GM23248 (cell line): Measurements from ENCODE around the gene RAB6B. TPM values are rescaled to one million over a fixed set of nuclear protein-coding genes. Genes with fewer than 3 reads are reported as not detected.

Experiments
- DNase-seq: peaks from one replicate; pipeline ENCODE4 v3.0.0-alpha.2; 2015
- H2AFZ ChIP-seq: fragments of 200-600 bp; sonication (generic); 2 replicates; pipeline ENCODE4 v1.6.1; 2016; ENCODE audit warnings: antibody characterized with exemption
- H3F3A ChIP-seq: fragments of 200-600 bp; sonication (generic); 2 replicates; pipeline ENCODE4 v1.6.1; 2016; ENCODE audit warnings: mild to moderate bottlenecking, antibody characterized with exemption, mixed run types; ENCODE audit not compliant: insufficient read depth
- H3K27ac ChIP-seq: fragments of 200-600 bp; sonication (generic); 2 replicates; pipeline ENCODE4 v1.5.1; 2016; ENCODE audit warnings: mild to moderate bottlenecking
- H3K27me3 ChIP-seq: fragments of 200-600 bp; sonication (generic); replicated peaks from 2 replicates; pipeline ENCODE4 v1.6.1; 2016; ENCODE audit warnings: mild to moderate bottlenecking; ENCODE audit not compliant: insufficient read depth
- H3K36me3 ChIP-seq: fragments of 200-600 bp; sonication (generic); 2 replicates; pipeline ENCODE4 v1.6.1; 2016; ENCODE audit warnings: low read depth, mild to moderate bottlenecking
- H3K4me1 ChIP-seq: fragments of 200-600 bp; sonication (generic); 2 replicates; pipeline ENCODE4 v1.6.1; 2016; ENCODE audit warnings: mild to moderate bottlenecking; ENCODE audit not compliant: insufficient read depth
- H3K4me2 ChIP-seq: fragments of 200-600 bp; sonication (generic); one replicate; pipeline ENCODE4 v1.6.1; 2016; ENCODE audit warnings: mild to moderate bottlenecking; ENCODE audit not compliant: unreplicated experiment
- H3K4me3 ChIP-seq: fragments of 200-600 bp; sonication (generic); 2 replicates; pipeline ENCODE4 v1.5.1; 2016; ENCODE audit warnings: mild to moderate bottlenecking
- H3K79me2 ChIP-seq: fragments of 200-600 bp; sonication (generic); 2 replicates; pipeline ENCODE4 v1.6.1; 2016; ENCODE audit warnings: mild to moderate bottlenecking; ENCODE audit not compliant: insufficient read depth
- H3K9ac ChIP-seq: fragments of 200-600 bp; sonication (generic); 2 replicates; pipeline ENCODE4 v1.6.1; 2016; ENCODE audit warnings: mild to moderate bottlenecking
- H3K9me2 ChIP-seq: fragments of 200-600 bp; sonication (generic); 2 replicates; pipeline ENCODE4 v1.6.1; 2016; ENCODE audit warnings: mixed run types, mild to moderate bottlenecking, moderate library complexity; ENCODE audit not compliant: insufficient read depth
- H3K9me3 ChIP-seq: fragments of 200-600 bp; sonication (generic); one replicate; pipeline ENCODE4 v1.6.1; 2017; ENCODE audit warnings: low read depth
- H4K20me1 ChIP-seq: fragments of 200-600 bp; sonication (generic); 2 replicates; pipeline ENCODE4 v1.6.0; 2016; ENCODE audit not compliant: insufficient read depth
- EZH2 ChIP-seq: fragments of 200-600 bp; sonication (generic); IDR thresholded peaks from 2 replicates; pipeline ENCODE4 v1.6.1; 2018; ENCODE audit warnings: antibody characterized with exemption, mild to moderate bottlenecking; ENCODE audit not compliant: insufficient read depth, poor library complexity, severe bottlenecking
- EZH2phosphoT487 ChIP-seq: fragments of 200-600 bp; sonication (generic); IDR thresholded peaks from 2 replicates; pipeline ENCODE4 v1.6.1; 2018; ENCODE audit warnings: antibody characterized with exemption, moderate library complexity, mild to moderate bottlenecking, low read depth; ENCODE audit not compliant: insufficient read depth
- WGBS, 2 experiments: methylation state at CpG; one replicate each; pipeline ENCODE4 v1.1.6; 2015 to 2017; ENCODE audit warnings: low lambda C conversion rate in 2 of 2, low coverage in 1 of 2; ENCODE audit errors: missing lambda C conversion rate in 2 of 2; 5-methylcytosine and 5-hydroxymethylcytosine counted together
- in situ Hi-C: fragments of 300-500 bp; cut with MboI; formaldehyde crosslinking; loops from 2 replicates; pipeline ENCODE4 v1.15.0; 2020
- polyA plus RNA-seq: library from polyadenylated mRNA; unstranded; fragments of >200 nt; fragmentation: Nextera tagmentation; extraction: Ambion mirVana; gene quantifications from 2 replicates; pipeline ENCODE4 v1.2.1, GENCODE V29; 2016
- total RNA-seq: library from RNA; depleted of rRNA; stranded (reverse); fragments of >200 nt; shearing (Covaris generic); gene quantifications from 2 replicates; pipeline ENCODE4 v1.2.3, GENCODE V29; 2014

Gene RAB6B
- total and polyA plus RNA-seq, 2 experiments from 2014 or later = 0.59 to 0.76 TPM

DNA sequence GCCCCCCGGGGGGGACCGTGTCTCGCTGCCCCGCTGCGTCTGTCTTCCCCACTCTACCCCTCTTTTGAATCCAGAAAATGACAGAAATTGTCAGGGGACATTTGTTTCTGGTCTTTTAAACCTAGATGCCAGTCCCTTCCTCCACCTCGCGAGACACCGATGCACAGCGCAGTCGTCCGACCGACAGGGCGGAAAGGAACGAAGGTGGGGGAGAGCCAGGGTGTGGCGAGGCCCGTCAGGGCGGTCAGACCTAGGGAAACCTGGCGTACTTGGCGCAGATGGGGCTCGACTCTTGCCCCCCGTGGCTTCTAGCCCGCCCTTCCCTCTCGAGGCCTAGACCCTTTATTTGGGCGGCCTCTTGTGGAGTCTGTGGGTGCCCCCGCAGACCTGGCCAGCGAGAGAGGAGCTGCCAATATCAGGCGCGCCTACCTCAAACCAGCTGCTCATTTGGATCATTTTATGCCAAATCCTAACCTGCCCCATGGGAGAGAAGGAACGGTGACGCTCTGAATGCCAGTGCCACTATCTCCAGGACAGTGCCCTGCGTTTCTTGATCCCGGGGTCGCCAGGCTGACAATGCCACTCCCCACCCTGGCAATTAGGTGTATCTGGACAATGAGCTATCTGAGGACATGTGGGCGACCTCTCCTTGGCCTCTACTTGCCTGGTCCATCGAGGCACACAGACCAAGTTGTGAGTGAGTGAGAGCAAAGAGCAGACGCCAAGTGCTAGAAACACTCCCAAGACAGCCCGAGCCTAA, 500 bp upstream of the RAB6B start:
- no peaks in the 10 kb centered on the region for H4K20me1 ChIP-seq
- H3K79me2 ChIP-seq = no peaks in the 10 kb centered on the region
- H2AFZ ChIP-seq = peak overlapping the region; percentile 97
- H3K4me1 ChIP-seq = no peaks in the 10 kb centered on the region
- peaks cover 15% of the 10 kb centered on the region; the same call in 1 of the 2 replicates for H3K27me3 ChIP-seq
- in situ Hi-C loops = no loop called here
- peak overlapping the region; percentile 95 for H3K4me2 ChIP-seq
- 9% methylated on average over 33 to 37 of the region's 37 CpGs for WGBS, 2 experiments
- peak overlapping the region; percentile 65 for H3K9ac ChIP-seq
- no peaks in the 10 kb centered on the region for H3K36me3 ChIP-seq
- peak overlapping the region; percentile 91 for H3K4me3 ChIP-seq
- no peaks in the 10 kb centered on the region for H3K9me2 ChIP-seq
- no peaks in the 10 kb centered on the region for H3F3A ChIP-seq
- no peaks in the 10 kb centered on the region for H3K9me3 ChIP-seq
- TF ChIP-seq EZH2 (no peak), EZH2phosphoT487 (no peak)
- peak; percentile 41 for DNase-seq
- no peak overlapping the region for H3K27ac ChIP-seq

DNA sequence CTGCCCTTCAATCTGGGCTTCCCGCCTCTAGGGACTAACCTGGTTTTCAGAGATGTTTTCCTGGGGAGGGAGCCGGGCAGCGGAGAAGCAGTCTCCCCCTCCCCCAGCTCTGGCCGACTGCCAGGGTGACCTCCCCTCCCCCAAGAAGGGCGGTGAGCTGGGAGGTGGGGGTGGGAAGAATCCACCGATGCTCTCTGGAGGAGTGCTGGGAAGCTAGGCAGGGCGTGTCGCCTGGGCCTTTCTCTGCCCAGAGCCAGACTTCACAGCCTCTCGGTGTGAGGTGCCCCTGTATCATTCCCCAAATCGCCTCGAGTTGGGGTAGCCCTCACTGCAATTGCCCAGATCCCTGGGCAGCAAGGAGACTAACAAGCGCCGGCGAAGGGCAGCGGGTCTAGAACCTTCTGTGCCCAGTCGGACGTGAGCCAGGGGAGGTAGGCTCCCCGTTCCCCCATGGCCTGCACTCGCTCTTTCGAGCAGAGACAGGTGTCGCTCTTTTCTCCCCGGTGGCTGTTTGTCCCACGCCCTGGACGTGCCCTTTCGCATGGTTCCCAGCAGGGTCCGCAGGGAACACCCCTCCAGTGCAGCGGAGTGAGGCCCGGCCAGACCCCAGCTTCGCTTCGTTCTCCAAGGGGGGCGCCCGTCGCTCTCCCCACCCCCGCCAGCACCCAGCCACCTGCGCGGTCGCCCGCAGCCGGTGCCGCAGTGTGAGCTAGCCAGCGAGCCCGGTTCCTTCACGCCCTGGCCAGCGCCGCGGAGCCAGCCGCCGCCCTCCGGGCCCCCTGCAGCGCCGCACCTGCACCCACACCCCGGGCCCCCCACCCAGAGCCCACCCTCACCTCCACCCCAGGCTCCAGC, 1.1 kb downstream of the RAB6B start:
- in situ Hi-C loops = no loop called here
- peak; percentile 26 for DNase-seq
- no peaks in the 10 kb centered on the region for H3F3A ChIP-seq
- peak overlapping the region; percentile 97 for H2AFZ ChIP-seq
- no peak overlapping the region for H3K4me2 ChIP-seq
- no peaks in the 10 kb centered on the region for H3K9me2 ChIP-seq
- peak overlapping the region; percentile 91; the same call in 1 of the 2 replicates for H3K4me3 ChIP-seq
- no peaks in the 10 kb centered on the region for H4K20me1 ChIP-seq
- no peaks in the 10 kb centered on the region for H3K79me2 ChIP-seq
- H3K36me3 ChIP-seq = no peaks in the 10 kb centered on the region
- H3K9me3 ChIP-seq = no peaks in the 10 kb centered on the region
- WGBS, 2 experiments = 29 to 31% methylated on average over 37 to 43 of the region's 52 CpGs
- H3K27me3 ChIP-seq = peaks cover 9% of the 10 kb centered on the region; the same call in 1 of the 2 replicates
- TF ChIP-seq EZH2 = no peak
- TF ChIP-seq EZH2phosphoT487 = no peak
- no peaks in the 10 kb centered on the region for H3K4me1 ChIP-seq
- H3K9ac ChIP-seq = no peak overlapping the region
- no peak overlapping the region for H3K27ac ChIP-seq

DNA sequence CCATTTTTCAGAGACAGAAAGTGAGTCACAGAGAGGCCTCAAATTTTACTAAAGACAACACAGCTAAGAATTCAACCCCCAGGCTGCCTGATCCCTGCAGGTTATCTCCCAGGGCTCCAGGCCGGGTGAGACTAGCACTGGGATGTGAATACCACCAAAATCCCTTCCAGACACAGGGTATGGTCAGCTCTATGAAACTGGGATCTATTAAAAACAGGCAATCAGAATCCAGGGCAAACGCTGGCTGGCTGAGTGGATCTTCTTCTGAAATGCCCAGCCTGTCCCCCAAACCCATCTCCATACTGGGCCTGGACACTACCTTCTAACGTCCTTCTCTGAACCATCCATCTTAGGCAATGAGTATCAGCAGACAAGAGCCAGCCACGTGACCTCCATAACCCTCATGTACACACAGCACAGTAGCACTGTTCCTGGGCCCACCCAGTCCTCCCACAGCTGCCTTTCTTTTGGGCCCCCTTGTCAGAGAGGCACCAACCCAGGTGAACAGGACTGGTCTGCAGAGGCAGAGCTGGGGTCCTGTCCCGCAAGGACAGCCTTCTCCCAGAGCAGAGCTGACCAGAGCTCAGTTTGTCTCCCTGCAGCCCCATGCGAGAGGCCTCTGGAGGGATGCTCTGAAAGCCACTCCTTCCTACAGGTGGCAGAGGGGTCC, 1.9 kb downstream of the RAB6B start:
- no peak for DNase-seq
- H3K4me3 ChIP-seq = no peak overlapping the region
- no peaks in the 10 kb centered on the region for H3F3A ChIP-seq
- peaks cover 9% of the 10 kb centered on the region; the same call in 1 of the 2 replicates for H3K27me3 ChIP-seq
- no peak overlapping the region for H3K4me2 ChIP-seq
- in situ Hi-C loops = no loop called here
- H3K79me2 ChIP-seq = no peaks in the 10 kb centered on the region
- H3K4me1 ChIP-seq = no peaks in the 10 kb centered on the region
- no peaks in the 10 kb centered on the region for H4K20me1 ChIP-seq
- H3K27ac ChIP-seq = no peak overlapping the region
- no peaks in the 10 kb centered on the region for H3K36me3 ChIP-seq
- TF ChIP-seq EZH2 (no peak), EZH2phosphoT487 (no peak)
- WGBS, 2 experiments = 78 to 81% methylated on average over 6 of the region's 6 CpGs
- no peaks in the 10 kb centered on the region for H3K9me2 ChIP-seq
- no peaks in the 10 kb centered on the region for H3K9me3 ChIP-seq
- H2AFZ ChIP-seq = no peak overlapping the region
- no peak overlapping the region for H3K9ac ChIP-seq

DNA sequence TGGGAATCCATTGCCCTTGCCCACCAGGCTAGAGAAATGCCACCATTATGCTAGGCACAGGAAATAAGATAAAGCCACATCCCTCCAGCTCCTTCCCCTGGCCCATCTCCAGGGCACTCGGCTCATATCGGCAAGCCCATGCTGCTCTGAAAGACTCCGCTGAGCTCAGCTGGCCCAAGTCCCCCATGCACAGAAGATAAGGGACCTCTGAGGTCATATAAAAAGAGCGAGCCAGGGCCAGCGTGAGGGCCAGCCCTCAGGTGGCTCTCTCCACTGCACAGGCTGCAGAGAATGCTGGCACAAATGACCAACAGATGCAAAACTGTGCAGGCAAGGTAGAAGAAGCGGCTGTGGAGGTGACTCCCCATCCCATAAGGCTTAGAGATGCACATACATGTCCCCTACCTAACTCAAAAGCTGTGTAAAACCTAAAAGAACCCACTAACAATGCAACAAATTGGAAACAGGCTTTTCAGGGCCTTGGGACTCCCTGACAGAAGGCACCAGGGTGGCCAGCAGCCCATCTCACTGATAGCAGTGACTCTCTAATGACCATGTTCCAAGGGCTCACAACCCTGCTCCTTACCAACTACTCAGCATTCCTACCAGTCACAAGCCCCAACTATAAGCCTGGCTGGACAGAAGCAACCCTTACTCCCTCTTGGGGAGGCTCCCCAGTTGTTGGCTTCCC, 3.0 kb downstream of the RAB6B start:
- 74 to 82% methylated on average over 6 of the region's 6 CpGs for WGBS, 2 experiments
- in situ Hi-C loops = no loop called here
- no peaks in the 10 kb centered on the region for H3K9me2 ChIP-seq
- no peak overlapping the region for H3K4me3 ChIP-seq
- no peaks in the 10 kb centered on the region for H3K9me3 ChIP-seq
- H3K4me1 ChIP-seq = no peaks in the 10 kb centered on the region
- no peak for DNase-seq
- no peak overlapping the region for H3K9ac ChIP-seq
- TF ChIP-seq EZH2phosphoT487 (no peak), EZH2 (no peak)
- no peaks in the 10 kb centered on the region for H3K36me3 ChIP-seq
- H3K79me2 ChIP-seq = no peaks in the 10 kb centered on the region
- no peaks in the 10 kb centered on the region for H4K20me1 ChIP-seq
- H3K4me2 ChIP-seq = no peak overlapping the region
- H2AFZ ChIP-seq = no peak overlapping the region
- H3K27ac ChIP-seq = no peak overlapping the region
- H3F3A ChIP-seq = no peaks in the 10 kb centered on the region
- H3K27me3 ChIP-seq = peaks cover 9% of the 10 kb centered on the region; the same call in 1 of the 2 replicates
